Left ventricle myocardium inferior (tissue), 1 donor: Measurements from ENCODE around the gene IFIT1. TPM values are rescaled to one million over a fixed set of nuclear protein-coding genes. Genes with fewer than 3 reads are reported as not detected.
"Not testable (repeated sequence)": the region's sequence is repeated elsewhere in the genome, so short reads cannot be mapped to it uniquely, and the experiment has no call there.

Experiments used
- DNase-seq: peaks from one replicate; pipeline ENCODE4 v3.0.0-alpha.2; 2020
- H3K27ac ChIP-seq: fragments of 200-600 bp; replicated peaks from 2 replicates; pipeline ENCODE4 v1.8.0; 2021
- H3K27me3 ChIP-seq: fragments of 200-600 bp; 2 replicates; pipeline ENCODE4 v1.8.0; 2021; ENCODE audit warnings: low read depth
- H3K36me3 ChIP-seq: fragments of 200-600 bp; 2 replicates; pipeline ENCODE4 v1.8.0; 2021
- H3K4me1 ChIP-seq: fragments of 200-600 bp; 2 replicates; pipeline ENCODE4 v1.8.0; 2021
- H3K4me3 ChIP-seq: fragments of 200-600 bp; 2 replicates; pipeline ENCODE4 v1.8.0; 2021; ENCODE audit warnings: mild to moderate bottlenecking, moderate library complexity
- H3K9me3 ChIP-seq: fragments of 200-600 bp; replicated peaks from 2 replicates; pipeline ENCODE4 v1.8.0; 2021
- CTCF ChIP-seq: fragments of 200-600 bp; IDR thresholded peaks from 2 replicates; pipeline ENCODE4 v1.8.0; 2021; ENCODE audit warnings: antibody characterized with exemption, mild to moderate bottlenecking, borderline replicate concordance
- intact Hi-C: fragments of 100-400 bp; cut with micrococcal nuclease; formaldehyde crosslinking; loops from one replicate; pipeline ENCODE4 v1.11.0; 2022
- total RNA-seq: library from RNA; stranded (reverse); fragmentation: NEBNext Ultra II Directional; extraction: Animal tissue kit (Norgen Biotek cat#: 25700); gene quantifications from one replicate; pipeline ENCODE4 v1.2.1, GENCODE V29; 2021
- donor health status: DM: no; HTN: yes; CAD: no; lungs with severe emphysema.

Gene IFIT1
- total RNA-seq, 1 donor from 2014 or later, result 31.0 TPM

GRCh38 chr10:89438525-89438924 is 46.1 kb downstream of the IFIT1 start:
- Histone ChIP-seq H3K27me3 (no peaks in the 10 kb centered on the region), H3K9me3 (no peaks in the 10 kb centered on the region), H3K27ac (no peak overlapping the region), H3K4me3 (no peak overlapping the region), H3K36me3 (no peaks in the 10 kb centered on the region), H3K4me1 (peaks cover 12% of the 10 kb centered on the region)
- intact Hi-C loops, result no loop called here
- no peak for TF ChIP-seq CTCF
- DNase-seq, result no peak

- Histone ChIP-seq H3K4me1 (peaks cover 10% of the 10 kb centered on the region), H3K4me3 (no peak overlapping the region), H3K27ac (peak overlapping the region; percentile 31), H3K36me3 (no peaks in the 10 kb centered on the region), H3K27me3 (no peaks in the 10 kb centered on the region), H3K9me3 (peaks cover 5% of the 10 kb centered on the region)
- peak; percentile 65 for DNase-seq
- intact Hi-C loops, result no loop called here
- TF ChIP-seq CTCF, result no peak
Observed at GRCh38 chr10:89440226-89441009, 48.0 kb downstream of the IFIT1 start.

- H3K9me3 ChIP-seq, result peaks cover 13% of the 10 kb centered on the region
- no peak overlapping the region for H3K27ac ChIP-seq
- H3K4me1 ChIP-seq, result peaks cover 10% of the 10 kb centered on the region
- H3K4me3 ChIP-seq, result no peak overlapping the region
- DNase-seq, result no peak
- intact Hi-C loops, result no loop called here
- no peaks in the 10 kb centered on the region for H3K36me3 ChIP-seq
- H3K27me3 ChIP-seq, result no peaks in the 10 kb centered on the region
- TF ChIP-seq CTCF, result no peak
Observed at GRCh38 chr10:89442289-89442688, 49.9 kb downstream of the IFIT1 start.

GRCh38 chr10:89444819-89445218 is 52.4 kb downstream of the IFIT1 start:
- intact Hi-C loops, H3K27me3 ChIP-seq, H3K4me3 ChIP-seq, H3K27ac ChIP-seq, H3K4me1 ChIP-seq, H3K36me3 ChIP-seq, DNase-seq: not testable (repeated sequence)
- peaks cover 13% of the 10 kb centered on the region for H3K9me3 ChIP-seq

GRCh38 chr10:89450901-89451300 is 58.5 kb downstream of the IFIT1 start:
- intact Hi-C loops, result no loop called here
- H3K27me3 ChIP-seq, result no peaks in the 10 kb centered on the region

More at GRCh38 chr10:89450901-89451300, 58.5 kb downstream of the IFIT1 start:
- Histone ChIP-seq H3K4me3 (no peak overlapping the region), H3K9me3 (peaks cover 11% of the 10 kb centered on the region), H3K36me3 (no peaks in the 10 kb centered on the region), H3K27ac (no peak overlapping the region), H3K4me1 (no peaks in the 10 kb centered on the region)
- DNase-seq, result no peak
- TF ChIP-seq CTCF, result no peak
